ENCODE results near the gene GRM2.

GRCh38 chr3:51712038-51712420, 5.2 kb downstream of the GRM2 start:
- TF ChIP-seq CTCF (IDR thresholded peaks at IDR 0.05): no peak
- no peak for TF ChIP-seq POLR2AphosphoS5 (IDR thresholded peaks at IDR 0.05)

Data from transverse colon (tissue), 4 donors.